Subcutaneous abdominal adipose tissue (tissue), 5 donors: ENCODE data around the gene MAP2K5.

Experiments used
- H3K27ac ChIP-seq: one replicate; pipeline ENCODE4 v1.7.0; 2013; ENCODE audit warnings: low read depth, mild to moderate bottlenecking, inconsistent platforms, low read length, moderate library complexity
- H3K27me3 ChIP-seq, 5 donors: one replicate each; pipeline ENCODE4 v1.7.0; 2013; ENCODE audit warnings: low read length in 5 of 5, inconsistent platforms in 1 of 5; ENCODE audit not compliant: control insufficient read depth in 5 of 5, insufficient read depth in 4 of 5
- H3K36me3 ChIP-seq, 5 donors: one replicate each; pipeline ENCODE4 v1.7.0; 2013; ENCODE audit warnings: low read length in 5 of 5; ENCODE audit not compliant: control insufficient read depth in 5 of 5, insufficient read depth in 5 of 5
- H3K4me1 ChIP-seq, 5 donors: one replicate each; pipeline ENCODE4 v1.7.0; 2013; ENCODE audit warnings: low read length in 5 of 5, mild to moderate bottlenecking in 3 of 5, moderate library complexity in 1 of 5; ENCODE audit not compliant: control insufficient read depth in 5 of 5, insufficient read depth in 5 of 5
- H3K4me3 ChIP-seq, 5 donors: one replicate each; pipeline ENCODE4 v1.7.0; 2013; ENCODE audit warnings: low read length in 5 of 5, low read depth in 1 of 5
- H3K9ac ChIP-seq, 5 donors: one replicate each; pipeline ENCODE4 v1.7.0; 2013; ENCODE audit warnings: low read length in 5 of 5, mild to moderate bottlenecking in 4 of 5, moderate library complexity in 3 of 5
- H3K9me3 ChIP-seq, 5 donors: one replicate each; pipeline ENCODE4 v1.7.0; 2013; ENCODE audit warnings: low read length in 5 of 5; ENCODE audit not compliant: control insufficient read depth in 5 of 5
- donor health status: healthy.
- donor health status: healthy.
- donor health status: healthy.
- donor health status: healthy.
- donor health status: healthy.

MAP2K5 gene

GRCh38 chr15:67812241-67812644, 269.7 kb downstream of the MAP2K5 start:
- H3K4me3 ChIP-seq: no peak overlapping the region
- no peaks in the 10 kb centered on the region for H3K4me1 ChIP-seq
- peaks cover 0 to 25% (median 11%) of the 10 kb centered on the region in 5 donors for H3K36me3 ChIP-seq

DNA sequence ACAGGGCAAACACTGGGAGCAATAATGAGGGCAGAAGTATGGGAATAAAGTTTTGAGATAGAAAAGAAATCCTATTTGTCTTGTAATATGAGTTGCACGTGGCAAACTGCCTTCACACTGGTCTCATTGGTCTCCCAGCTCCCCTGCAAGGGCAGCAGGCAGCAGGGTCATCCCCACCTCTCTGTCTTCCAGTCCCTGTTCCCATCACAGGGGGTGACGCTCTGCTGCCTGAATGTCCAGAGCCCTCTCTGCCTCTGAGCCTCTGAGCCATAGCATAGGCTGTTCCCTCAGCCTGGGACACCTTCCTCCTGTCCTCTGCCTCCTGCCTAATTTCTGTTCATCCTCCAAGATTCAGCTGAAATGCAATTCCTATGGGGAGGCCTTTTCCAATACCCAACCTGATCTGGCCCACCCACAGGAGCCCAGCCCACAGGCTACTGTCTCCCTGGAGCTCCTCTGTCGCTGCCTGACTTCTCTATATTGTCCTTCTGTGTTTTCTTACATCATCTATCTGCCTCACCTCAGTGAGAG, 270.7 kb downstream of the MAP2K5 start:
- H3K27me3 ChIP-seq: peaks cover 3 to 18% (median 10%) of the 10 kb centered on the region in 5 donors
- H3K27ac ChIP-seq: no peak overlapping the region
- H3K36me3 ChIP-seq: peaks cover 0 to 16% (median 7%) of the 10 kb centered on the region in 5 donors
- H3K9me3 ChIP-seq: peaks cover 0 to 17% (median 8%) of the 10 kb centered on the region in 5 donors
- no peak overlapping the region for H3K4me3 ChIP-seq
- H3K4me1 ChIP-seq: no peaks in the 10 kb centered on the region
- no peak overlapping the region for H3K9ac ChIP-seq

More at GRCh38 chr15:67812241-67812644, 269.7 kb downstream of the MAP2K5 start:
- Histone ChIP-seq H3K27ac (no peak overlapping the region), H3K9me3 (peaks cover 0 to 17% (median 8%) of the 10 kb centered on the region in 5 donors), H3K27me3 (peaks cover 0 to 11% (median 2%) of the 10 kb centered on the region in 5 donors), H3K9ac (no peak overlapping the region)

DNA sequence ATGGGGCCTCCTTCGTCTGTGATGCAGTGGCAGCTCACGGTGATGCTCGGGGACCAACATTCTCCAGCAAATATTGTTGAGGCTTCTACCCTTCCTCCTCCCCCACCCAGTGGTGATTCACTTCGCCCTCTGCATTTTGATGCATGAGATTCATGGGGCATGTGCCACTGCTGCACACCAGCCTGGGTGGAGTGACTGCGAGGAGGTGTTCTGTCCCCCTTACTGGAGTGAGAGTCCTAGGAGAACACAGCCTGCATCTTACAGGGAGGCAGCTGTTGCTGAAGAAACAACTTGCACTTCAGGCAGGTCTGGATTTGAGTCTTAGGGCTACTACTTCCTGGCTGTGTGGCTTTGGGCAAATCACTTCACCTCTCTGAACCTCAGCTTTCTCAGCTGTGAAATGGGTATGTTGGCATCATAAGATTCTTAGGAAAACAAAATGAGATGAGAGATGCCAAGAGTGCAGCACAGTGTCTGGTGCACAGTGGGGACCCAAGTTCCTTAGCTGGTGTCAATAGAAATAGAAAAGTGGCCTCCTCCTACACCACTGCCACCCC, 272.6 kb downstream of the MAP2K5 start:
- Histone ChIP-seq H3K4me3 (no peak overlapping the region), H3K27me3 (peaks cover 16 to 33% (median 28%) of the 10 kb centered on the region in 5 donors), H3K9ac (no peak overlapping the region), H3K9me3 (peaks cover 0 to 17% (median 8%) of the 10 kb centered on the region in 5 donors), H3K4me1 (peaks cover 0 to 3% (median 0%) of the 10 kb centered on the region in 5 donors), H3K36me3 (peaks cover 0 to 2% (median 0%) of the 10 kb centered on the region in 5 donors), H3K27ac (no peak overlapping the region)

DNA sequence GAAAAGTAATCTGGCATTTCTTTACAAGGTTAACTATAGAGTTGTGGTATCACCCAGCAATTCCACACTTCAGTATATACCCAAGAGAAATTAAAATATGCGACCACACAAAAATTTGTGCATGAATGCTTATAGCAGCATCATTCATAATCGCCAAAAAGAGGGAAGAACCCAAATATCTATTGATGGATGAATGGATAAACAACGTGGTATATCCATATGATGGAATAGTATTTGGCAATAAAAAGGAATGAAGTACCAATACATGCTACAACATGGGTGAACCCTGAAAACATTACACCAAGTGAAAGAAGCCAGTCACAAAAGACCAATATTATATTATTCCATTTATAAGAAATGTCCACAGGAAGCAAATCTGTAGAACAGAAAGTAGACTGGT, 274.2 kb downstream of the MAP2K5 start:
- Histone ChIP-seq H3K36me3 (peaks cover 0 to 2% (median 0%) of the 10 kb centered on the region in 5 donors), H3K9me3 (peaks cover 0 to 17% (median 8%) of the 10 kb centered on the region in 5 donors), H3K27me3 (peaks cover 31 to 48% (median 42%) of the 10 kb centered on the region in 5 donors), H3K27ac (no peak overlapping the region), H3K4me3 (no peak overlapping the region), H3K4me1 (peaks cover 0 to 11% (median 9%) of the 10 kb centered on the region in 5 donors), H3K9ac (no peak overlapping the region)

DNA sequence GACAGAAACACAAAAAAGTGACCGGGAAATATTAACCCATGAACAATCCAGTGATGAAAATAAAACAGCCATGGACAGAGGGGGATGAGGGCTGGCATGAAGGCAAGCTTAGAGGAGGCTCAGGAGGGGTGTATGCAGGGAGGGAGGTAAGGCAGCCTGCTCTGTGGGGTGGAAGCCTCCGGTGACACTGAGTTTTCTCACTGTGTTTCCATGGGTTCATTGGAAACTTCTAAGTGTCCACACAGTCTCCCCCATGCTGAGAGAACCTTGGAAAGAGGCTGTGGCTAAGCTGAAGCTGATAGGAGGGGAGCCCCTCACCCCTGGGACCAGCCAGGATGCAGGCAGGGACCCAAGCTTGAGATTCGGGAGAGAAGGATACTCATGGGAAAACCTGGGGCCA, 276.0 kb downstream of the MAP2K5 start:
- Histone ChIP-seq H3K27ac (no peak overlapping the region), H3K27me3 (peaks cover 47 to 60% (median 50%) of the 10 kb centered on the region in 5 donors), H3K9me3 (peaks cover 0 to 17% (median 8%) of the 10 kb centered on the region in 5 donors), H3K9ac (no peak overlapping the region), H3K36me3 (peaks cover 0 to 2% (median 0%) of the 10 kb centered on the region in 5 donors), H3K4me3 (no peak overlapping the region), H3K4me1 (peaks cover 0 to 21% (median 15%) of the 10 kb centered on the region in 5 donors)

DNA sequence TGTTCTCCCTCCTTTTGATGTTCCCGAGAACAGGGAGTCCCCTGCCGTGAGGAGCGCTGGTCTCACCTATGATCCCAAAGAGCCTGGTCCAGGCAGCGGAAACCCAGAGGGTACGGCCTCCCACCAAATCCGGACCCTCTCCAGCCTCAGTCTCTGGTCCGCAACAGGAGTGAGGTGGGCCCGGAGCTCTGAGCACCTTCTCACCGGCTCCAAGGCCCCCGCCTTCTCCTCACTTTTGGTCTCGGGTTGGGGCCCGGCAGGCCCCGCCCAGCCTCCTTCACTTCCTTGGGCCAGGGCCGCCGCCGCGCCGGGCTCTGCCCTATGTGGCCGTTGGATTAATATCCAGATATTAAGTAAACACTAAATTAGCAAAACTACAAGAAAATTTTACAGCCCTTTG, 277.1 kb downstream of the MAP2K5 start:
- H3K27ac ChIP-seq: no peak overlapping the region

GRCh38 chr15:67820122-67820991, 277.9 kb downstream of the MAP2K5 start:
- H3K27me3 ChIP-seq: peaks cover 58 to 76% (median 66%) of the 10 kb centered on the region in 5 donors

More for the DNA sequence above, 277.1 kb downstream of the MAP2K5 start:
- Histone ChIP-seq H3K4me1 (peaks cover 0 to 22% (median 20%) of the 10 kb centered on the region in 5 donors), H3K9ac (no peak overlapping the region), H3K9me3 (peaks cover 0 to 17% (median 8%) of the 10 kb centered on the region in 5 donors), H3K27me3 (peaks cover 55 to 72% (median 61%) of the 10 kb centered on the region in 5 donors), H3K4me3 (no peak overlapping the region), H3K36me3 (peaks cover 0 to 2% (median 0%) of the 10 kb centered on the region in 5 donors)

DNA sequence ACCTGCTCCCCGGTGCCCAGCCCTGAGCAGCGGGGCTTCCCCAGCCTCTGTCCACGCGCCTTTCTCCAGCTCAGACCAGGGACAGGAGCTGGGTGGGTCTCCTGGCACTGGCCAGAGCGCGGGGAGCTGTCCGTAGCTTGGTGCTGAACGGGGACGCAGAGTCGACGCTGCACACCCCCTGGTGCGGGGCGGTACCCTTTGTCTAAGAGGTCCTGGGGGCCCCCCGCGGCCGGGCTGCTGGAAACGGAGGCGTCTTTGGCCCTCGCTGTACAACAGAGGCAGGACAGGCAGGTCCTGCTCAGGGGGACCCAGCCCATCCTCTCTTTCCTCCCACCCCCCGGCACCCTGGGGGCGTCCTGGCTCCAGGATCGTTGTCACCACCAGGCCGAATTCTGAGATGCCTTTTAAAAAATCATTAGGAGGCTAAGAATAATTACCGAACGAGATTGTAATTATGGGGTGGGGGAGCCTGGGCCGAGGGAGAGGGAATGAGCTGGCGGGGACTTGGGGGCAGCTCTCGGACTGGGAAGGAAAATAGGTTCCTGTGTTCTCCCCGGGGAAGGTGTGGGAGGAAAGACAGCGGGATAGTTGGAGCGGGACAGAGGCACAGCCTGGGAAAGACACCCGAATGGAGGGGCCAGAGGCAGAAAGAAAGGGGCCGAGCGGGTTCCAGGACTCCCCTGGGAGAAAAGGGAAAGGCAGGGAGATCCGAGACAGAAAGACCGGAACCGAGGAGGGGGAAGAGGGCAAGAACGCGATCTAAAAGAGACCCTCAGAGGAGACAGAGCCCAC, 278.7 kb downstream of the MAP2K5 start:
- H3K27ac ChIP-seq: no peak overlapping the region

More at GRCh38 chr15:67820122-67820991, 277.9 kb downstream of the MAP2K5 start:
- no peak overlapping the region for H3K9ac ChIP-seq
- no peak overlapping the region for H3K27ac ChIP-seq
- H3K4me1 ChIP-seq: peaks cover 0 to 24% (median 22%) of the 10 kb centered on the region in 5 donors
- H3K36me3 ChIP-seq: no peaks in the 10 kb centered on the region
- H3K9me3 ChIP-seq: peaks cover 0 to 13% (median 5%) of the 10 kb centered on the region in 5 donors
- H3K4me3 ChIP-seq: no peak overlapping the region

DNA sequence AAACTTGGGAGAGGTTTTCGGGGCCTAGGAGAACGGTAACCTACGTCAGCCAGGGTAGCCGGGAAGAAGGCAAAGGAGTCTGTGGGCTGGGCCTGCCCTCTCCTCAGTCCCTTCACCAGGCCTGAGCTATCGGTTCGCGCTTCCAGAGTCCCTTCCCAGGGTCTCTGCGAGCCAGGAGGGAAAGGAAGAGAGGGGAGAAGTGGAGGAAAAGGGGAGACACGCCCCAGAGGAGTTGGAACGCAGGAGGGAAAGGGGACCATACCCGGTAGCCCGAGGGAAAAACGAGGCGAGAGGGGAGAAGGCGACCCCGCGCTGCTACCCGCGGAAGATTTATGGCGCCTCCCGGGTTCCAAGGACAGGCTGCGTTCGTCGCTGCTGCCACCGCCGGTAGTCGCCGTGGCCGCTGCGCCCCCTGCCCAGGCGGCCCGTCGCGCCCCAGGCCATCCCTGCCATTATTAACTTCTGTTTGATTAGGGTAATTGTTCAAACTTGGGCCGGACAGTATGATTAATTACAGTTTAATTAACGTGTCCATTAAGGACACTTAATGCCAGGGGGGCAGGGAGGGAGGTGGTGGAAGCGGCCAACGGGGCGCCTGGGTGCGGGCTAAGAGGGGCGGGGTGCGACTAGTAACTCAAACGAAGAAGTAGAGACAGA, 279.4 kb downstream of the MAP2K5 start:
- Histone ChIP-seq H3K9ac (no peak overlapping the region), H3K4me3 (no peak overlapping the region), H3K9me3 (peaks cover 0 to 4% (median 3%) of the 10 kb centered on the region in 5 donors), H3K36me3 (no peaks in the 10 kb centered on the region), H3K4me1 (peaks cover 0 to 39% (median 37%) of the 10 kb centered on the region in 5 donors), H3K27me3 (peaks cover 63 to 90% (median 79%) of the 10 kb centered on the region in 5 donors), H3K27ac (no peak overlapping the region)

More for the DNA sequence above, 278.7 kb downstream of the MAP2K5 start:
- H3K4me3 ChIP-seq: no peak overlapping the region
- H3K9ac ChIP-seq: no peak overlapping the region
- H3K9me3 ChIP-seq: peaks cover 0 to 6% (median 2%) of the 10 kb centered on the region in 5 donors
- peaks cover 60 to 83% (median 74%) of the 10 kb centered on the region in 5 donors for H3K27me3 ChIP-seq
- peaks cover 0 to 33% (median 30%) of the 10 kb centered on the region in 5 donors for H3K4me1 ChIP-seq
- H3K36me3 ChIP-seq: no peaks in the 10 kb centered on the region
